ENCODE data around the gene OLFML3.
"Not testable (repeated sequence)": the region's sequence is repeated elsewhere in the genome, so short reads cannot be mapped to it uniquely, and the experiment has no call there.

Gene OLFML3

GRCh38 chr1:113978863-113979702 is at the start of gene OLFML3:
Gene OLFML3 (plus strand): TSS chr1:113979474. CDS start chr1:113979517, 43 bp downstream.
- FAIRE-seq = no peak

- FAIRE-seq = no peak
Observed at GRCh38 chr1:113929750-113930498, 49.4 kb upstream of the OLFML3 start.

GRCh38 chr1:113930499-113931161 is 48.6 kb upstream of the OLFML3 start:
- no peak for FAIRE-seq

GRCh38 chr1:113931451-113931851 is 47.8 kb upstream of the OLFML3 start:
- no peak for FAIRE-seq

GRCh38 chr1:113934006-113934405 is 45.3 kb upstream of the OLFML3 start:
- no peak for FAIRE-seq

- no peak for FAIRE-seq
Observed at GRCh38 chr1:113934511-113935055, 44.7 kb upstream of the OLFML3 start.

GRCh38 chr1:113935176-113935575 is 44.1 kb upstream of the OLFML3 start:
- no peak for FAIRE-seq

- FAIRE-seq = no peak
Observed at GRCh38 chr1:113935970-113936369, 43.3 kb upstream of the OLFML3 start.

GRCh38 chr1:113937146-113937545 is 42.1 kb upstream of the OLFML3 start:
- FAIRE-seq = no peak

- FAIRE-seq = no peak
Observed at GRCh38 chr1:113938192-113938591, 41.1 kb upstream of the OLFML3 start.

- no peak for FAIRE-seq
Observed at GRCh38 chr1:113940365-113941244, 38.7 kb upstream of the OLFML3 start.

GRCh38 chr1:113941245-113941559 is 38.1 kb upstream of the OLFML3 start:
- FAIRE-seq = no peak

GRCh38 chr1:113942527-113942926 is 36.7 kb upstream of the OLFML3 start:
- FAIRE-seq = no peak

GRCh38 chr1:113943028-113943811 is 36.1 kb upstream of the OLFML3 start:
- no peak for FAIRE-seq

GRCh38 chr1:113945329-113945728 is 33.9 kb upstream of the OLFML3 start:
- FAIRE-seq = no peak

- no peak for FAIRE-seq
Observed at GRCh38 chr1:113946112-113946511, 33.2 kb upstream of the OLFML3 start.

GRCh38 chr1:113946678-113947387 is 32.4 kb upstream of the OLFML3 start:
- FAIRE-seq = no peak

GRCh38 chr1:113947388-113948107 is 31.7 kb upstream of the OLFML3 start:
- no peak for FAIRE-seq

GRCh38 chr1:113948151-113948550 is 31.1 kb upstream of the OLFML3 start:
- not testable (repeated sequence) for FAIRE-seq

- FAIRE-seq = no peak
Observed at GRCh38 chr1:113949007-113949406, 30.3 kb upstream of the OLFML3 start.

Measured in colon (tissue), 2 donors.